Lower lobe of right lung (tissue), 2 donors: Measurements from ENCODE around the gene MS4A14. TPM values are rescaled to one million over a fixed set of nuclear protein-coding genes. Genes with fewer than 3 reads are reported as not detected.

ENCODE experiments used
- ATAC-seq, 2 donors: fragments of 200-7000 bp; cut with Tn5 transposase; one replicate each; pipeline ENCODE4 v1.9.1; 2020 to 2022; ENCODE audit warnings: mild to moderate bottlenecking in 2 of 2, moderate library complexity in 2 of 2
- DNase-seq: peaks from one replicate; pipeline ENCODE4 v3.0.0-alpha.2; 2020
- H3K27ac ChIP-seq: fragments of 200-600 bp; one replicate; pipeline ENCODE4 v1.8.0; 2022
- H3K27me3 ChIP-seq: fragments of 200-600 bp; one replicate; pipeline ENCODE4 v1.8.0; 2022; ENCODE audit warnings: low read depth
- H3K36me3 ChIP-seq: fragments of 200-600 bp; one replicate; pipeline ENCODE4 v1.8.0; 2022; ENCODE audit warnings: mild to moderate bottlenecking
- H3K4me1 ChIP-seq: fragments of 200-600 bp; one replicate; pipeline ENCODE4 v1.8.0; 2022
- H3K4me3 ChIP-seq: fragments of 200-600 bp; one replicate; pipeline ENCODE4 v1.8.0; 2022; ENCODE audit warnings: mild to moderate bottlenecking
- H3K9me3 ChIP-seq: fragments of 200-600 bp; one replicate; pipeline ENCODE4 v1.8.0; 2022
- CTCF ChIP-seq: fragments of 200-600 bp; IDR thresholded peaks from one replicate; pipeline ENCODE4 v1.8.0; 2022; ENCODE audit warnings: antibody characterized with exemption, mild to moderate bottlenecking
- intact Hi-C: fragments of 100-400 bp; cut with DNase I; formaldehyde crosslinking; loops from one replicate; pipeline ENCODE4 v1.11.0; 2022
- total RNA-seq: library from RNA; stranded (reverse); fragmentation: NEBNext Ultra II Directional; extraction: Animal tissue kit (Norgen Biotek cat#: 25700); gene quantifications from one replicate; pipeline ENCODE4 v1.2.1, GENCODE V29; 2021
- donor health status: DM: no; HTN: yes; CAD: no; lungs with severe emphysema.

MS4A14 gene
- total RNA-seq, 1 donor from 2014 or later = 19.4 TPM

- Histone ChIP-seq H3K4me1 (peaks cover 8% of the 10 kb centered on the region), H3K4me3 (no peak overlapping the region), H3K27ac (no peak overlapping the region), H3K36me3 (no peaks in the 10 kb centered on the region), H3K9me3 (no peaks in the 10 kb centered on the region), H3K27me3 (no peaks in the 10 kb centered on the region)
- ATAC-seq (no peak), DNase-seq (no peak)
- intact Hi-C loops = no loop called here
- TF ChIP-seq CTCF = no peak
Measured at GRCh38 chr11:60375316-60375715, 20.9 kb upstream of the MS4A14 start.

- intact Hi-C loops = no loop called here
- Histone ChIP-seq H3K36me3 (no peaks in the 10 kb centered on the region), H3K27me3 (no peaks in the 10 kb centered on the region), H3K4me1 (no peaks in the 10 kb centered on the region), H3K27ac (peak overlapping the region; percentile 81), H3K9me3 (no peaks in the 10 kb centered on the region), H3K4me3 (no peak overlapping the region)
- TF ChIP-seq CTCF = no peak
- DNase-seq (no peak), ATAC-seq (no peak)
Measured at GRCh38 chr11:60376601-60377000, 19.7 kb upstream of the MS4A14 start.

- Histone ChIP-seq H3K4me3 (no peak overlapping the region), H3K4me1 (no peaks in the 10 kb centered on the region), H3K27me3 (no peaks in the 10 kb centered on the region), H3K9me3 (no peaks in the 10 kb centered on the region), H3K36me3 (no peaks in the 10 kb centered on the region), H3K27ac (peak overlapping the region; percentile 81)
- no peak for TF ChIP-seq CTCF
- peak; percentile 74 to 88 for ATAC-seq
- intact Hi-C loops = no loop called here
- DNase-seq = peak; percentile 79
Measured at GRCh38 chr11:60377401-60378136, 18.7 kb upstream of the MS4A14 start.

GRCh38 chr11:60378354-60378753, 17.9 kb upstream of the MS4A14 start, which contains the start of gene MS4A7:
TSS of gene MS4A7 (plus strand) at chr11:60378532. CDS start at chr11:60383142, 4,610 bp downstream.
- intact Hi-C loops = no loop called here
- Histone ChIP-seq H3K27ac (peak within 1 kb of the TSS; percentile 81), H3K4me1 (no peaks in the 10 kb centered on the region), H3K27me3 (no peaks in the 10 kb centered on the region), H3K36me3 (no peaks in the 10 kb centered on the region), H3K4me3 (peak within 1 kb of the TSS; percentile 39), H3K9me3 (no peaks in the 10 kb centered on the region)
- peak; percentile 70 for DNase-seq
- no peak for TF ChIP-seq CTCF
- ATAC-seq = peak; percentile 78 to 88

GRCh38 chr11:60389279-60389910, 6.9 kb upstream of the MS4A14 start:
- DNase-seq (no peak), ATAC-seq (peak; percentile 70 to 93)
- H3K36me3 ChIP-seq = no peaks in the 10 kb centered on the region
- no peak for TF ChIP-seq CTCF
- H3K4me1 ChIP-seq = peaks cover 15% of the 10 kb centered on the region
- no peaks in the 10 kb centered on the region for H3K27me3 ChIP-seq
- intact Hi-C loops = no loop called here
- no peak overlapping the region for H3K4me3 ChIP-seq
- peak overlapping the region; percentile 56 for H3K27ac ChIP-seq
- H3K9me3 ChIP-seq = no peaks in the 10 kb centered on the region
